AG04450 (cell line): Measurements from ENCODE around the gene CAGE1. TPM values are rescaled to one million over a fixed set of nuclear protein-coding genes. Genes with fewer than 3 reads are reported as not detected.

Source experiments
- CTCF ChIA-PET: fragments of 300-600, 350-600 bp; formaldehyde crosslinking; extraction: SDS; loops from one replicate; lab custom pipeline; 2022; ENCODE audit warnings: antibody characterized with exemption, inconsistent platforms; lab: Charles Lee
- POLR2A ChIA-PET: fragments of 350-600 bp; formaldehyde crosslinking; extraction: SDS; loops from one replicate; lab custom pipeline; 2021; ENCODE audit warnings: antibody characterized with exemption, inconsistent platforms; lab: Yijun Ruan, JAX
- DNase-seq: peaks from one replicate; pipeline ENCODE4 v3.0.0-alpha.2; 2011; ENCODE audit warnings: low read depth, low spot score
- H3K27ac ChIP-seq: one replicate; pipeline ENCODE4 v1.5.1; 2012; ENCODE audit warnings: low read depth, low read length, control low read depth
- H3K27me3 ChIP-seq: one replicate; pipeline ENCODE4 v1.6.0; 2012; ENCODE audit warnings: low read length; ENCODE audit not compliant: control insufficient read depth, insufficient read depth
- H3K4me3 ChIP-seq: 2 replicates; pipeline ENCODE4 v1.5.1; 2011; ENCODE audit warnings: mild to moderate bottlenecking, low read depth, low read length, control low read depth
- H3K9me3 ChIP-seq: 2 replicates; pipeline ENCODE4 v1.5.1; 2012; ENCODE audit warnings: low read length; ENCODE audit not compliant: control insufficient read depth, insufficient read depth
- polyA plus RNA-seq: library from polyadenylated mRNA; depleted of rRNA; stranded (reverse); fragments of >200 nt; gene quantifications from 2 replicates; pipeline ENCODE4 v1.2.3, GENCODE V29; 2011; rRNA removed
- TF ChIP-seq, protein P1 (sequence below): IDR thresholded peaks from 2 replicates; pipeline ENCODE4 v1.5.1; 2011; ENCODE audit warnings: low read depth, low read length, control low read depth, inconsistent platforms

Gene CAGE1
- polyA plus RNA-seq, 1 experiment: not detected

DNA sequence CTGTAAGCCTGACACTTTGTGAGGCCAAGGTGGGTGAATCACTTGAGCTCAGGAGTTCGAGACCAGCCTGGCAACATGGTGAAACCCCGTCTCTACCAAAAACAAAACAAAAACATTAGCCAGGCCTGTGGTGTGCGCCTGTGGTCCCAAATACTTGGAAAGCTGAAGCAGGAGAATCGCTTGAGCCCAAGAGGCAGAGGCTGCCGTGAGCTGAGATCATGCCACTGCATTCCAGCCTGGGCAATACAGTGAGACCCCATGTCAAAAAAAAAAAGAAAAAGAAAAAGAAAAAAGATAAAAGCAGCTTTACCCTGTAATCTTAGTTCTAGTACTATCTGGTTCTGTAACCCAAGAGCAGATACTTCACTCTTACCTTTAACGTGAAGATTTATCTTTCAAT lies 104.1 kb downstream of the CAGE1 start:
- DNase-seq: no peak
- ChIA-PET POLR2A (interaction anchor here (0.6 kb wide), 2 partner anchors 26 kb away, joined by 3 to 4 read pairs; no protein-coding TSS in a partner anchor), CTCF (interaction anchor here (1.0 to 8.4 kb wide), 2 partner anchors 9 to 562 kb away, joined by 3 to 70 read pairs; no protein-coding TSS in a partner anchor)
- H3K9me3 ChIP-seq: no peaks in the 10 kb centered on the region
- no peaks in the 10 kb centered on the region for H3K27me3 ChIP-seq
- TF ChIP-seq, protein P1, sequence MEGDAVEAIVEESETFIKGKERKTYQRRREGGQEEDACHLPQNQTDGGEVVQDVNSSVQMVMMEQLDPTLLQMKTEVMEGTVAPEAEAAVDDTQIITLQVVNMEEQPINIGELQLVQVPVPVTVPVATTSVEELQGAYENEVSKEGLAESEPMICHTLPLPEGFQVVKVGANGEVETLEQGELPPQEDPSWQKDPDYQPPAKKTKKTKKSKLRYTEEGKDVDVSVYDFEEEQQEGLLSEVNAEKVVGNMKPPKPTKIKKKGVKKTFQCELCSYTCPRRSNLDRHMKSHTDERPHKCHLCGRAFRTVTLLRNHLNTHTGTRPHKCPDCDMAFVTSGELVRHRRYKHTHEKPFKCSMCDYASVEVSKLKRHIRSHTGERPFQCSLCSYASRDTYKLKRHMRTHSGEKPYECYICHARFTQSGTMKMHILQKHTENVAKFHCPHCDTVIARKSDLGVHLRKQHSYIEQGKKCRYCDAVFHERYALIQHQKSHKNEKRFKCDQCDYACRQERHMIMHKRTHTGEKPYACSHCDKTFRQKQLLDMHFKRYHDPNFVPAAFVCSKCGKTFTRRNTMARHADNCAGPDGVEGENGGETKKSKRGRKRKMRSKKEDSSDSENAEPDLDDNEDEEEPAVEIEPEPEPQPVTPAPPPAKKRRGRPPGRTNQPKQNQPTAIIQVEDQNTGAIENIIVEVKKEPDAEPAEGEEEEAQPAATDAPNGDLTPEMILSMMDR: no peak
- H3K4me3 ChIP-seq: no peak overlapping the region
- no peak overlapping the region for H3K27ac ChIP-seq

DNA sequence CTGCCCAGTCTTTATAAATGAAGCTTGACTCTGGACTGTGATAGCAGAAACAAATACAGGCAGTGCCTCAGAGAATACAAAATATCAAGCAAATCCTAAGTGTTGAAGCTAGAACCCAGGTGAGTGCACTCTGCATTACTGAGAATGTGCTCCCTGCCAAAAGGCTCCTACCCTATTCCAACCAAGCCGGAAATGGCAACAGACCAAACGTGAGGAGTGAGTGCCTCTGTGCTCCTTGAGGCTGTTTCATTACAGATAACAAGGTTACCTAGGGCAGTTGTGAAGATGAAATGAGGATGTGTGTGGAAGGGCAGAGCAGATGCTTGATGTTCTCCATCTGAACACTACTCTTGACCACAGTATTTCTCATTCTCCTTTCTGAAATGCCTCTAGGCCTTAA lies 105.9 kb downstream of the CAGE1 start:
- no peak overlapping the region for H3K4me3 ChIP-seq
- DNase-seq: no peak
- H3K27ac ChIP-seq: no peak overlapping the region
- TF ChIP-seq, protein P1: no peak
- H3K27me3 ChIP-seq: no peaks in the 10 kb centered on the region
- ChIA-PET POLR2A (no interaction called here), CTCF (interaction anchor here (8.4 kb wide), 1 partner anchor 7 kb away, joined by 70 read pairs; no protein-coding TSS in a partner anchor)
- no peaks in the 10 kb centered on the region for H3K9me3 ChIP-seq

DNA sequence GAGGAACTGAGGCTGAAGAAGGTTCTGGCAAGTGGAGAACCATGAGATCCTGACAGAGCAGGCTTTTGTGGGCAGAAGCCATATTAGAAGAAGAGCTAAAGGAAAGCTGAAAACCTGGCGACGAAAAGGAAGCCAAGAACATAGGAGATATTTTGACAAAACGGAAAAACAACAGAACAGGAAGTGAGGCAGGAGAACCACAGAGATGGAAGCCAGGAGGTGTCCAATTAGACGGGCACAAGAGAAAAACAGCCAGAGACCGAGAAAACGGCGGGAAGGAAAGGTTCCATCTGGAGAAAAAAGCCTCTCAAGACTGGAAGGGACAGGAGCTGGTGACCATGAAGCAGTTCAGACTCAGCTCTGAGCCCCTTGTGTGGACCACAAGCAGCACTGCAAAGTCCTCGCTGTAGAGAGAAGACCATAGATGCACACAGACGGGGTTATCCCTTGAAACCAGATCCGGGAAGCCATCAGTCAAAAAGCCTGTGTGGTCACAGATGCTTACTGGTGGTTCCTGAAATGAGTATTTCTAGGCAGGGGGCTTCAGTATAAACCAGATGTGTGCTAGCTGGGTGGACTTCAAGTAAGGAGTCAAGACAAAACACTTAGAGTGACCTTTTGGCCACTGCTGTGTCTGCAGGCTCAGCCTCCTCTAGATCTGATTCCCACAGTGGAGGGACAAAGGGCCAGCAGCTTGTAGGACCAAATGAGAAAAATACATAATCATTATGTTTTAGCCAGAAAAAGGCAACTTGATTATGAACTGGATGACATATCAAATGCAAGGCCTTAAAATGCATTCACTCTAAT lies 107.2 kb downstream of the CAGE1 start:
- Histone ChIP-seq H3K9me3 (no peaks in the 10 kb centered on the region), H3K27me3 (no peaks in the 10 kb centered on the region), H3K4me3 (no peak overlapping the region), H3K27ac (no peak overlapping the region)
- ChIA-PET CTCF (interaction anchor here (0.8 to 8.4 kb wide), 2 partner anchors 6 to 40 kb away, joined by 3 to 70 read pairs; no protein-coding TSS in a partner anchor), POLR2A (no interaction called here)
- DNase-seq: no peak
- TF ChIP-seq, protein P1: no peak

Other genes starting within 250 kb of the CAGE1 start
- 257 and 375 TPM in 2 replicates for gene SSR1, start 76.5 kb downstream of the CAGE1 start, polyA plus RNA-seq
- 12.4 and 12.7 TPM in 2 replicates for gene RIOK1, start 66 bp upstream of the CAGE1 start, polyA plus RNA-seq
- 3.6 TPM in 2 replicates for gene DSP, start 151.9 kb upstream of the CAGE1 start, polyA plus RNA-seq
- 7.3 and 10.6 TPM in 2 replicates for gene SNRNP48, start 200.5 kb upstream of the CAGE1 start, polyA plus RNA-seq